Smooth muscle cell (in vitro differentiated cells): ENCODE results near the gene ZRANB1. TPM values are rescaled to one million over a fixed set of nuclear protein-coding genes. Genes with fewer than 3 reads are reported as not detected.

Source experiments
- DNase-seq: peaks from one replicate; lab custom pipeline; 2025; ENCODE audit not compliant: unreplicated experiment; lab: John Stamatoyannopoulos, UW
- H2AFZ ChIP-seq: fragments of 200-600 bp; sonication (generic); 2 replicates; pipeline ENCODE4 v1.6.0; 2016; ENCODE audit warnings: antibody characterized with exemption, low read depth, mild to moderate bottlenecking
- H3F3A ChIP-seq: fragments of 200-600 bp; sonication (generic); 2 replicates; pipeline ENCODE4 v1.6.0; 2017; ENCODE audit warnings: antibody characterized with exemption, low read depth
- H3K27ac ChIP-seq: fragments of 200-600 bp; sonication (generic); 2 replicates; pipeline ENCODE4 v1.5.1; 2016; ENCODE audit warnings: low read depth, mild to moderate bottlenecking
- H3K27me3 ChIP-seq: fragments of 200-600 bp; sonication (generic); 2 replicates; pipeline ENCODE4 v1.6.1; 2016; ENCODE audit warnings: low read depth, mild to moderate bottlenecking
- H3K36me3 ChIP-seq: fragments of 200-600 bp; sonication (generic); 2 replicates; pipeline ENCODE4 v1.5.1; 2016; ENCODE audit warnings: low read depth
- H3K4me1 ChIP-seq: fragments of 200-600 bp; sonication (generic); 2 replicates; pipeline ENCODE4 v1.5.1; 2016; ENCODE audit warnings: low read depth
- H3K4me2 ChIP-seq: fragments of 200-600 bp; sonication (generic); 2 replicates; pipeline ENCODE4 v1.6.0; 2016; ENCODE audit warnings: mild to moderate bottlenecking
- H3K4me3 ChIP-seq: fragments of 200-600 bp; sonication (generic); 2 replicates; pipeline ENCODE4 v1.5.1; 2016; ENCODE audit warnings: mild to moderate bottlenecking
- H3K79me2 ChIP-seq: fragments of 200-600 bp; sonication (generic); 2 replicates; pipeline ENCODE4 v1.6.0; 2016; ENCODE audit warnings: low read depth, mild to moderate bottlenecking
- H3K9ac ChIP-seq: fragments of 200-600 bp; sonication (generic); 2 replicates; pipeline ENCODE4 v1.6.0; 2016; ENCODE audit warnings: low read depth
- H3K9me3 ChIP-seq: fragments of 200-600 bp; sonication (generic); replicated peaks from 2 replicates; pipeline ENCODE4 v1.5.1; 2016; ENCODE audit warnings: low read depth
- H4K20me1 ChIP-seq: fragments of 200-600 bp; sonication (generic); 2 replicates; pipeline ENCODE4 v1.6.0; 2016; ENCODE audit warnings: low read depth
- WGBS: methylation state at CpG from one replicate; pipeline ENCODE4 v1.1.7; 2016; ENCODE audit warnings: low lambda C conversion rate; 5-methylcytosine and 5-hydroxymethylcytosine counted together
- polyA plus RNA-seq: library from polyadenylated mRNA; unstranded; fragments of >200 nt; fragmentation: Nextera tagmentation; extraction: Ambion mirVana; gene quantifications from 2 replicates; pipeline ENCODE4 v1.2.1, GENCODE V29; 2016
- total RNA-seq: library from RNA; depleted of rRNA; stranded (reverse); fragments of >200 nt; gene quantifications from 2 replicates; pipeline ENCODE4 v1.2.3, GENCODE V29; 2014
- TF ChIP-seq, protein P1 (sequence below): fragments of 200-600 bp; sonication (generic); IDR thresholded peaks from 2 replicates; pipeline ENCODE4 v1.5.1; 2017; ENCODE audit warnings: borderline replicate concordance, mild to moderate bottlenecking, antibody characterized with exemption; ENCODE audit not compliant: insufficient read depth, poor library complexity, severe bottlenecking

ZRANB1 gene
- total and polyA plus RNA-seq, 2 experiments from 2014 or later: 7.5 to 24.1 TPM

DNA sequence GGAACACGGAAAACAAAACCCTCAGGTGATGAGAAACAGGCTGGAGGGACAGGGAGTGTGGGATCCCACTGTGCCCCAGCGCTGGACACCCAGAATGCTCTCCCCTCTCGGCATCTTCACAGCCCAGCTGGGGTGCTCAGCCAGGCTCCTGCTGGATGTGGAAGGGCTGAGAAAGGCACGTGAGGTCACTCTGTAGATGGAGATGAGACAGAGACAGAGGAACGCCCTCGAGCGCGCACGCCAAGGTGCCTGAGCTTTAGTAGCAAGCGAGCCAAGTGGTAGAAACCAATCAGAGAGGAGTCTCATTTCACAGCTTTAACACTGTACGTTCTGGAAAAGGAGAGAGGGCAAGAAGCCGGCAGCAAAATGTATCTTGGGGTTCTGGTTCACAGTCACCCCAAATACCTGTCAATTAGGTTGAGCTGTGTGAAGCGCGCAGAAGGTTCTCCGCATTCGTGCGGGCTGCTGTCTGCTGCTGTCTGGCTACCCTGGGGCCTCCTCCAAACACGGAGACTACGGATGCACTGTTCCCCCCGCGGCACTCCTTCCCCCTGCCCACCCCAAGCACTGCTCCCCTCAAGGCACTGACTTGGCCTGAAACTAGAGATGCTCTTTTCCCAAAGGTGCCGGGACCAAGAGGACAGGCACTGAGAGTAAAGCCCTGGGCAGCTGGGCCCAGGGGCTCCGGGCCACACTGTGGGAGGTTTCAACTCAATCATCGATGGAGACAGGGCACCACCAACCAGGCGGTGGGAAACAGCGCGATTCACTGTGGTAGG, 91.4 kb downstream of the ZRANB1 start:
- Histone ChIP-seq H3K9me3 (no peaks in the 10 kb centered on the region), H3K4me1 (peaks cover 34% of the 10 kb centered on the region), H3K4me3 (no peak overlapping the region), H3K27ac (no peak overlapping the region), H3K9ac (no peak overlapping the region), H2AFZ (no peak overlapping the region), H3F3A (peaks cover 10% of the 10 kb centered on the region), H3K79me2 (peaks cover 61% of the 10 kb centered on the region), H3K36me3 (no peaks in the 10 kb centered on the region), H3K4me2 (no peak overlapping the region), H3K27me3 (no peaks in the 10 kb centered on the region), H4K20me1 (peaks cover 100% of the 10 kb centered on the region)
- no peak for DNase-seq
- WGBS: 93% methylated on average over 26 of the region's 27 CpGs
- TF ChIP-seq, protein P1, sequence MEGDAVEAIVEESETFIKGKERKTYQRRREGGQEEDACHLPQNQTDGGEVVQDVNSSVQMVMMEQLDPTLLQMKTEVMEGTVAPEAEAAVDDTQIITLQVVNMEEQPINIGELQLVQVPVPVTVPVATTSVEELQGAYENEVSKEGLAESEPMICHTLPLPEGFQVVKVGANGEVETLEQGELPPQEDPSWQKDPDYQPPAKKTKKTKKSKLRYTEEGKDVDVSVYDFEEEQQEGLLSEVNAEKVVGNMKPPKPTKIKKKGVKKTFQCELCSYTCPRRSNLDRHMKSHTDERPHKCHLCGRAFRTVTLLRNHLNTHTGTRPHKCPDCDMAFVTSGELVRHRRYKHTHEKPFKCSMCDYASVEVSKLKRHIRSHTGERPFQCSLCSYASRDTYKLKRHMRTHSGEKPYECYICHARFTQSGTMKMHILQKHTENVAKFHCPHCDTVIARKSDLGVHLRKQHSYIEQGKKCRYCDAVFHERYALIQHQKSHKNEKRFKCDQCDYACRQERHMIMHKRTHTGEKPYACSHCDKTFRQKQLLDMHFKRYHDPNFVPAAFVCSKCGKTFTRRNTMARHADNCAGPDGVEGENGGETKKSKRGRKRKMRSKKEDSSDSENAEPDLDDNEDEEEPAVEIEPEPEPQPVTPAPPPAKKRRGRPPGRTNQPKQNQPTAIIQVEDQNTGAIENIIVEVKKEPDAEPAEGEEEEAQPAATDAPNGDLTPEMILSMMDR: no peak

DNA sequence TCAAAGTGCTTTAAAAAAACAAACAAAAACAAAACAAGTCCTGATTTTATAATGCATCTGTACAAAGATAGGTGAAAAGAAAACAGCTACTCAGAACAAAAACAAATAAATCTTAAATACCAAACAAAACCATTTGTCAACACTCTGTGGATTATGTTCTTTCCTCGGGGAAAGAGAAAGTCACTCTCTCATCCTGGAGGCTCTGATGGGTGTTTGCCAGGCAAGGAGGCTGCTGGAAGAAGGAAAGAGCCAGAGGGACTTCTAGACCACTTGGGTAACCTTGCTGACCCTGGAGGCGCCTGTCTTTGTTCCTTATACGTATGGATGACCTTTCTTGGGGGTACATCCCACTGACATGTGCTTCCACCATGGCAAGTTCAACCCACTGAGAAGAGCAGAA, 92.8 kb downstream of the ZRANB1 start:
- H3F3A ChIP-seq: peaks cover 10% of the 10 kb centered on the region
- no peak for DNase-seq
- peak overlapping the region; percentile 7 for H3K9ac ChIP-seq
- H3K27ac ChIP-seq: peak overlapping the region; percentile 81
- H3K9me3 ChIP-seq: no peaks in the 10 kb centered on the region
- H3K4me3 ChIP-seq: no peak overlapping the region
- TF ChIP-seq, protein P1: no peak
- H4K20me1 ChIP-seq: peaks cover 100% of the 10 kb centered on the region
- 55% methylated on average over 3 of the region's 3 CpGs for whole genome bisulfite sequencing
- H3K4me1 ChIP-seq: peaks cover 24% of the 10 kb centered on the region
- no peaks in the 10 kb centered on the region for H3K27me3 ChIP-seq
- H3K79me2 ChIP-seq: peaks cover 70% of the 10 kb centered on the region
- H3K4me2 ChIP-seq: peak overlapping the region; percentile 79
- H3K36me3 ChIP-seq: no peaks in the 10 kb centered on the region
- H2AFZ ChIP-seq: no peak overlapping the region

DNA sequence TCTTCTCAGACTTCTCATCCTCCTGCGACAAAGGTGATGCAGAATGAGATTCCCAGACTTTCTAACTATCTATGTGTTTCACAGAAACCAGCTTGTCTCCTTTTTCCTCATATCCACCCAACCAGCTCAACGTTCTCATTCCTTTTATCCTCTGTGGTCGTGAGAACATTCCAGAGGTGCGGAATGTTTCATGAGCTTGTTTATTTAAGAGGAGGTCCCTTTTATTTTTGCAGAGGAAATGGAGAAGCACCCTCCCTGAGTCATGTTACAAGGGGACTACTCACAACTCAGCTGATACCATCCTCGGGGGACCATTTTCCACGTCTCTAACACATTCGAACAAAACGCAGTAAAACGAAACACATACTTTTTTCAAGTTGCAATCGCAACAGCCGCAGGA, 93.2 kb downstream of the ZRANB1 start:
- no peak for DNase-seq
- H2AFZ ChIP-seq: no peak overlapping the region
- no peaks in the 10 kb centered on the region for H3K9me3 ChIP-seq
- no peak overlapping the region for H3K4me3 ChIP-seq
- peaks cover 73% of the 10 kb centered on the region for H3K79me2 ChIP-seq
- H3K36me3 ChIP-seq: no peaks in the 10 kb centered on the region
- peaks cover 20% of the 10 kb centered on the region for H3K4me1 ChIP-seq
- peak overlapping the region; percentile 39 for H3K9ac ChIP-seq
- H3K27ac ChIP-seq: peak overlapping the region; percentile 81
- no peaks in the 10 kb centered on the region for H3K27me3 ChIP-seq
- WGBS: 10% methylated on average over 11 of the region's 11 CpGs
- TF ChIP-seq, protein P1: no peak
- peak overlapping the region; percentile 79 for H3K4me2 ChIP-seq
- H3F3A ChIP-seq: peaks cover 10% of the 10 kb centered on the region
- peaks cover 100% of the 10 kb centered on the region for H4K20me1 ChIP-seq
